BE2C (cell line): ENCODE data around the gene CPLX1.

ENCODE experiments used
- DNase-seq: peaks from one replicate; pipeline ENCODE4 v3.0.0-alpha.2; 2020
- H3K27me3 ChIP-seq: fragments of 250-450 bp; sonication (Bioruptor Pico); 2 replicates; pipeline ENCODE4 v1.5.1; 2020; ENCODE audit warnings: mild to moderate bottlenecking
- H3K36me3 ChIP-seq: fragments of 250-450 bp; sonication (Bioruptor Pico); 2 replicates; pipeline ENCODE4 v1.5.1; 2020; ENCODE audit warnings: mild to moderate bottlenecking
- H3K4me1 ChIP-seq: fragments of 250-450 bp; sonication (Bioruptor Pico); 2 replicates; pipeline ENCODE4 v1.5.1; 2020
- H3K4me3 ChIP-seq: 2 replicates; pipeline ENCODE4 v1.5.1; 2011; ENCODE audit warnings: low read depth, low read length
- H3K9me3 ChIP-seq: fragments of 250-450 bp; sonication (Bioruptor Pico); 2 replicates; pipeline ENCODE4 v1.5.1; 2020
- CTCF ChIP-seq: IDR thresholded peaks from 2 replicates; pipeline ENCODE4 v1.5.1; 2012; ENCODE audit warnings: mild to moderate bottlenecking, low read depth, low read length

CPLX1 gene

DNA sequence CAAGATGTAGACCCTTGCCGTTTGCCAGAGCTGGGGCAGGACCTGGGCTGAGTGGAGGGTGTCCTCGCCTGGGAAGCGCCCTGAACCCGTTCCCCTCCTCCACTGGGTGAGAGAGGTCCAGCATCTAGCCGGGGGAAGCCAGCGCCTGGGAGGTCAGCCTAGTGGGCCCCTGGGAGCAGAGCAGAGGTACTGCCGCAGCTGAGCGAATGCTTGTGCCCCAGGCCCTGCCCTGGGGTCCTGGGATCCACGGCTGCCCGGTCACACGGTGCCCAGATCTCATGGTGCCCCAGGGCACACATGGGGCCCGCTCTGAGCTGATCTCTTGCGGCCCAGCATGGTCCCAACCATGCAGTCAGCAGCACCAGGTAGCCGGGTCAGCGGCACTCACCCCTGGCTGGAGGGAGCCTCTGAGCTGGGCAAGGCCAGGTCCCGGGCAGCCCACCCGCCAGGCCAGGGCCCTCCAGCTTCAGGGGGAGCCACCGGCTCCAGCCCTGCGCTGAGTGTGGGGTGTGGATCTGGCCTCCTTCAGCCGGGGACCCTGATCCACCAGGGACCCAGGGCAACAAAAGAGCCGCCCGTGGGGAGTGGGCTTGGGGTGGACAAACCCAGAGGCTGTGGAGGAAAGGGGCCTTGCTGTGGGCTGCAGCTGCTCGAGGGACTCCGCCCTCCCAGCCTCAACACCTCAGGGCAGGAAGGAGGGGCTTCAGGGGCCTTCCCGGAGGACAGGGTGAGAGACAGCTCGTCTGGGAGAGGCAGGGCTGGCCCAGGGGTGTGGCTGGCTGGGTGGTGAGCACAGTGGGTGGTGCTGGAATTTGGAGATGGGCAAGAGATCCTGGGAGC is 4.1 kb upstream of the CPLX1 start:
- H3K4me1 ChIP-seq: no peaks in the 10 kb centered on the region
- DNase-seq: no peak
- no peak for TF ChIP-seq CTCF
- H3K9me3 ChIP-seq: peaks cover 4% of the 10 kb centered on the region; the same call in 1 of the 2 replicates
- no peaks in the 10 kb centered on the region for H3K36me3 ChIP-seq
- no peaks in the 10 kb centered on the region for H3K27me3 ChIP-seq
- H3K4me3 ChIP-seq: no peak overlapping the region

- TF ChIP-seq CTCF: no peak
- Histone ChIP-seq H3K4me3 (no peak overlapping the region), H3K9me3 (peaks cover 4% of the 10 kb centered on the region; the same call in 1 of the 2 replicates), H3K27me3 (no peaks in the 10 kb centered on the region), H3K4me1 (peaks cover 3% of the 10 kb centered on the region; the same call in 1 of the 2 replicates), H3K36me3 (peaks cover 5% of the 10 kb centered on the region)
- DNase-seq: no peak
These were observed 3.4 kb upstream of the CPLX1 start for GRCh38 chr4:829291-829690.

- Histone ChIP-seq H3K4me1 (peaks cover 9% of the 10 kb centered on the region), H3K4me3 (no peak overlapping the region), H3K9me3 (peaks cover 4% of the 10 kb centered on the region; the same call in 1 of the 2 replicates), H3K27me3 (no peaks in the 10 kb centered on the region), H3K36me3 (peaks cover 10% of the 10 kb centered on the region)
- TF ChIP-seq CTCF: 0 out of 2 replicates have a peak, but pooled peaks have one; percentile 10
- DNase-seq: no peak
These were observed 2.8 kb upstream of the CPLX1 start for GRCh38 chr4:828641-829271.

DNA sequence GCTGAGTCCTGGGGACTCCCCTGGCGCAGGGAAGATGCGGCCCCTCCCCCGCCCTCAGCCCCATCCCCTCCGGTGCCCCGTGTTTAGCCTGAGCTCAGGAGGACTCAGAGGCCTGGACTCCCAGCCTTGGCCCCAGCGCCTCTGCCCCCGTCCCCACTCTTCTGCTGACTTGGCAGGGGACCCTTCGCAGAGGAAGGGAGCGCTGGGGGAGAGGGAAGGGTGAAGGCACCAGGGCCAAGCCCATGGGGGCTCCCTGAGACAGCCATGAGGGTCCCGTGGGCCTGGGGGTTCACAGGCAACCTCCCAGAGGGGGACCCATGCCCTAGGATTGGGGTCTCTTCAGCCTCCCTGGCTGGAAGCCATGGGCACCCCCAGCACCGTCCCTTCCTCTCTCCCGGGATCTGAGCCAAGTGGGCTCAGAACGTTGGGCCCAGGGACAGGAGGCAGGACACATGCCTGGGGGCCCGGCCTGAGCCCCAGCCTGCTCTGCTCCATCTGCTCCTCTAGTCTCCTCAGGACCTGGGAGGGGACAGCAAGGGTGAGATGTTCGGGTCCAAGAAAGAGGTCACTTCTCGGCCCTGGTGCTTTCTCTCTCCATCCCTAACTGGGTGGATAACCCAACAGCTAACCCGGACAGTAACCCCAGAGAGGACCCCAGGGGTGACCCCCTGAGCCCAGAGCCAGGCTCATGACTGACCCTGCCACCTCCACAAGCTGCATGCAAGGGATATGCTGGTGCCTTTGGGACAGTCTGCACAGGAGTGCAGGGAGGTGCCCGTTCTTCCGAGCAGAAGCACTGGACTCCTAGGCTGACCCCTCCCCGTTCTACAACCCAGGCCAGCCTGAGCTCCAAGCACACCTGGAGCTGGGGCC is 1.5 kb upstream of the CPLX1 start:
- H3K4me1 ChIP-seq: peaks cover 17% of the 10 kb centered on the region
- TF ChIP-seq CTCF: no peak
- H3K27me3 ChIP-seq: no peaks in the 10 kb centered on the region
- H3K4me3 ChIP-seq: no peak overlapping the region
- peaks cover 23% of the 10 kb centered on the region for H3K36me3 ChIP-seq
- peak; percentile 21 for DNase-seq
- peaks cover 4% of the 10 kb centered on the region; the same call in 1 of the 2 replicates for H3K9me3 ChIP-seq

DNA sequence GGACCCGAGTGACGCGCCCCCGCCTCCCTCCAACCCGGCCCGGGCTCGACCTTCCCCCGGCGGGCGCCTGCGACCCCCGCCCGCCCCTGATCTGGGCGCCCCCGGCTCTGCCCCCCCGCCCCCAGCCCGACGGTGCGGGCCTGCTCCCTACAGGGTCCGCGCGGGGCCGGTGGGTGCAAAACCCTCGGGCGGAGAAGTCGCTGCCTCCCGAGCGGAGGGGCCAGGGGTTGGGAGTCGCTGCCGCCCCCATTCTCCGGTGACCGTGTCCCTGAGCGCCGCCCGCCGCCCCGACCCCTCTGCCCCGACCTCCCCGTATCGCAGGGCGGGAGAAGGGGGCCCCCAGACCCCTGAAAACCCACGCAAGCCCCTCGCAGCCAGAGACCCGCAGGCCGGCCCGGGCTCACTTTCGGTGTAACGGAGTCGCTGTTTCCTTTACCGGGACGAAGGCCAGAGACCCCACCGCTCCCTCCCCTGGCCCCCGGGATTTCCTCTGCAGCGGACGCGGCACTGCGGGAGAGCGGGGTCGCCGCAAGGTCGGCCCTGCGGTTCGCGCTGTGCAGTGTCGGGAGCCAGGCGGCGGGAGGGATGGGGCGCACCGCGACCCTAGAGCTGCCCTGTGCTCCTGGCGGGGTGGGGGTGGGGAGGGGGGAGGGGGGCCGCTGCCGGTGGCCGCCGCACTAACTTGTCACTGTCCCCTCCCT is 729 bp upstream of the CPLX1 start:
- H3K9me3 ChIP-seq: peaks cover 4% of the 10 kb centered on the region; the same call in 1 of the 2 replicates
- H3K4me3 ChIP-seq: peak overlapping the region; percentile 29; the same call in 1 of the 2 replicates
- no peak for TF ChIP-seq CTCF
- DNase-seq: peak; percentile 55
- H3K36me3 ChIP-seq: peaks cover 31% of the 10 kb centered on the region
- no peaks in the 10 kb centered on the region for H3K27me3 ChIP-seq
- H3K4me1 ChIP-seq: peaks cover 17% of the 10 kb centered on the region
